ENCODE measurements around the gene NOXA1.

Gene NOXA1

GRCh38 chr9:137387114-137387890, 35.9 kb upstream of the NOXA1 start:
- no peak for DNase-seq (ENCODE audit: low read depth in 2 of 2)

GRCh38 chr9:137387891-137388560, 35.2 kb upstream of the NOXA1 start:
- no peak for DNase-seq (ENCODE audit: low read depth in 2 of 2)

- no peak for DNase-seq (ENCODE audit: low read depth in 2 of 2)
Observed at GRCh38 chr9:137388589-137389427, 34.4 kb upstream of the NOXA1 start.

GRCh38 chr9:137389428-137389746, 33.8 kb upstream of the NOXA1 start:
- no peak for DNase-seq (ENCODE audit: low read depth in 2 of 2)

GRCh38 chr9:137390553-137391410, 32.4 kb upstream of the NOXA1 start:
- DNase-seq (ENCODE audit: low read depth in 2 of 2) = no peak

- DNase-seq (ENCODE audit: low read depth in 2 of 2) = no peak
Observed at GRCh38 chr9:137391411-137391754, 31.8 kb upstream of the NOXA1 start.

- no peak for DNase-seq (ENCODE audit: low read depth in 2 of 2)
Observed at GRCh38 chr9:137392232-137393007, 30.8 kb upstream of the NOXA1 start.

- DNase-seq (ENCODE audit: low read depth in 2 of 2) = no peak
Observed at GRCh38 chr9:137393176-137394150, 29.7 kb upstream of the NOXA1 start.

GRCh38 chr9:137394866-137395665, 28.1 kb upstream of the NOXA1 start:
- DNase-seq (ENCODE audit: low read depth in 2 of 2) = no peak

GRCh38 chr9:137395666-137396010, 27.6 kb upstream of the NOXA1 start:
- DNase-seq (ENCODE audit: low read depth in 2 of 2) = no peak

GRCh38 chr9:137396227-137396626, 27.0 kb upstream of the NOXA1 start:
- no peak for DNase-seq (ENCODE audit: low read depth in 2 of 2)

- no peak for DNase-seq (ENCODE audit: low read depth in 2 of 2)
Observed at GRCh38 chr9:137396634-137397367, 26.4 kb upstream of the NOXA1 start.

GRCh38 chr9:137397675-137398423, 25.3 kb upstream of the NOXA1 start:
- DNase-seq (ENCODE audit: low read depth in 2 of 2) = no peak

GRCh38 chr9:137398561-137399468, 24.4 kb upstream of the NOXA1 start:
- no peak for DNase-seq (ENCODE audit: low read depth in 2 of 2)

- DNase-seq (ENCODE audit: low read depth in 2 of 2) = no peak
Observed at GRCh38 chr9:137402746-137403145, 20.4 kb upstream of the NOXA1 start.

- DNase-seq (ENCODE audit: low read depth in 2 of 2) = no peak
Observed at GRCh38 chr9:137403269-137403668, 19.9 kb upstream of the NOXA1 start.

Data from stimulated activated CD8-positive, alpha-beta memory T cell treated with anti-CD3 and anti-CD28 coated beads, Interleukin-7, amount 100 ng/mL, for 1 hour (primary cell).